Measurements from ENCODE around the gene LDLRAD4. TPM values are rescaled to one million over a fixed set of nuclear protein-coding genes. Genes with fewer than 3 reads are reported as not detected.

LDLRAD4 gene
- total RNA-seq, 1 experiment from 2014 or later = not detected

DNA sequence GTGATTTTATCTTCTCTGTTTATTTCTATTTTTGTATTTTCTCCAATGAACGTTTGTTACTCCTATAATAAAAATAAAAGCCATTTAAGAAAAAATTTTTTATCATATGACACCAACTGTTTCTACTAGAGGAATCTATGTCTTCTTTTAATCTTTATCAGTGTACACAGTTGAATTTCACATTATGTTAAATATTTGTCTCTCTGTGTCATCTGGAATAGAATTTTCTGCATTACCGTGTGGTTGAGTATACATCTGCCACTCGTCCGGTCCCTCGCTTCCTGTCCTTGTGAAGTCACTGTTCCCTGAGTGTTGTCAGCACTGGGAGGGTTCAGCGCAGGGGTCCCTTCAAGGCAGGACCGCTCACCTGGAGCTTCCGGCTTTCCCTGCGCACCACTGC lies 99.2 kb downstream of the LDLRAD4 start:
- H3K9me3 ChIP-seq (ENCODE audit: low read length) = no peaks in the 10 kb centered on the region
- H3K9me2 ChIP-seq (replicated peaks; ENCODE audit: low read length) = no peaks in the 10 kb centered on the region
- CTCF ChIA-PET = no interaction called here
- H3K36me3 ChIP-seq (ENCODE audit: low read depth, low read length) = no peaks in the 10 kb centered on the region
- no peak overlapping the region for H3K9ac ChIP-seq (ENCODE audit: low read length)
- ATAC-seq = no peak
- no peaks in the 10 kb centered on the region for H3K4me1 ChIP-seq (ENCODE audit: insufficient read depth, low read length)
- no peak overlapping the region for H3K27ac ChIP-seq (ENCODE audit: low read length)
- no TSS peak for BruUV-seq (replicated peaks)
- intact Hi-C loops (cut with micrococcal nuclease) = no loop called here
- H3F3A ChIP-seq (ENCODE audit: low read length, unreplicated experiment) = no peaks in the 10 kb centered on the region
- POLR2A ChIA-PET (ENCODE audit: unreplicated experiment) = no interaction called here
- no peaks in the 10 kb centered on the region for H3K79me2 ChIP-seq (ENCODE audit: low read length)
- no peaks in the 10 kb centered on the region for H4K20me1 ChIP-seq (ENCODE audit: low read length)
- peaks cover 71% of the 10 kb centered on the region for H3K27me3 ChIP-seq (ENCODE audit: low read length)
- no peak overlapping the region for H3K4me2 ChIP-seq (ENCODE audit: low read length)
- no peak for DNase-seq
- TF ChIP-seq CTCF (conservative IDR thresholded peaks at IDR 0.05; ENCODE audit: low read depth, low read length) = no peak
- no peak overlapping the region for H3K4me3 ChIP-seq (ENCODE audit: low read length)
- no peak overlapping the region for H2AFZ ChIP-seq (ENCODE audit: low read length)

- Histone ChIP-seq H3K4me2 (ENCODE audit: low read length) (no peak overlapping the region), H3K27ac (ENCODE audit: low read length) (no peak overlapping the region), H3K79me2 (ENCODE audit: low read length) (no peaks in the 10 kb centered on the region), H3F3A (ENCODE audit: low read length, unreplicated experiment) (no peaks in the 10 kb centered on the region), H3K4me1 (ENCODE audit: insufficient read depth, low read length) (no peaks in the 10 kb centered on the region), H2AFZ (ENCODE audit: low read length) (no peak overlapping the region), H3K4me3 (ENCODE audit: low read length) (no peak overlapping the region), H3K36me3 (ENCODE audit: low read depth, low read length) (no peaks in the 10 kb centered on the region), H3K9me2 (replicated peaks; ENCODE audit: low read length) (no peaks in the 10 kb centered on the region), H3K27me3 (ENCODE audit: low read length) (peaks cover 70% of the 10 kb centered on the region), H4K20me1 (ENCODE audit: low read length) (no peaks in the 10 kb centered on the region), H3K9ac (ENCODE audit: low read length) (no peak overlapping the region), H3K9me3 (ENCODE audit: low read length) (no peaks in the 10 kb centered on the region)
- intact Hi-C loops (cut with micrococcal nuclease) = no loop called here
- TF ChIP-seq CTCF (conservative IDR thresholded peaks at IDR 0.05; ENCODE audit: low read depth, low read length) (no peak), EZH2 (IDR thresholded peaks at IDR 0.05; ENCODE audit: low read length, unreplicated experiment) (no peak), EZH2phosphoT487 (IDR thresholded peaks at IDR 0.05; ENCODE audit: borderline replicate concordance, low read length) (no peak)
- BruUV-seq (replicated peaks) = no TSS peak
- DNase-seq (no peak), ATAC-seq (no peak)
- CTCF ChIA-PET = no interaction called here
- POLR2A ChIA-PET (ENCODE audit: unreplicated experiment) = no interaction called here
Measured at GRCh38 chr18:13318731-13319501, 100.4 kb downstream of the LDLRAD4 start.

DNA sequence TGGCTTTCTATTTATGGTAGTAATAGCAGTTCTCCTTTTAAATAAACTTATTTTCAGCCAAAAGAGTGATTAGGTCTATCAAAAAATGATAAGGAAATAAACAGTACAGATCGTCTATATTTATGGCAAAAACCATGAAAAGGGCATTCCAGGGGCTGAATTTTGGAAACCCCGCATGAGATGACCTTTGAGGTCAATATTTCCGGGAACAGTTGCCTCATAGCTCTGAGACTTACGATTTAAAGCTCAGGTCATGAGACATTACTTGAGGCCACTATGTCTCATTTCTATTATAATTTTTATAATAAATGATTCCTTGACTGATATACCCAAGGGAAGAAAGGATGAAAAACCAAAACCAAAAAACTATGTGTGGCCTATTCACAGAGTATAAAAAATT lies 101.1 kb downstream of the LDLRAD4 start:
- ChIA-PET CTCF (no interaction called here), POLR2A (ENCODE audit: unreplicated experiment) (no interaction called here)
- Histone ChIP-seq H3K9me3 (ENCODE audit: low read length) (no peaks in the 10 kb centered on the region), H3K9me2 (replicated peaks; ENCODE audit: low read length) (no peaks in the 10 kb centered on the region), H3K4me3 (ENCODE audit: low read length) (no peak overlapping the region), H2AFZ (ENCODE audit: low read length) (no peak overlapping the region), H4K20me1 (ENCODE audit: low read length) (no peaks in the 10 kb centered on the region), H3K27ac (ENCODE audit: low read length) (no peak overlapping the region), H3K27me3 (ENCODE audit: low read length) (peaks cover 68% of the 10 kb centered on the region), H3K4me1 (ENCODE audit: insufficient read depth, low read length) (no peaks in the 10 kb centered on the region), H3K4me2 (ENCODE audit: low read length) (no peak overlapping the region), H3K79me2 (ENCODE audit: low read length) (no peaks in the 10 kb centered on the region), H3K9ac (ENCODE audit: low read length) (no peak overlapping the region), H3K36me3 (ENCODE audit: low read depth, low read length) (no peaks in the 10 kb centered on the region), H3F3A (ENCODE audit: low read length, unreplicated experiment) (no peaks in the 10 kb centered on the region)
- no peak for ATAC-seq
- BruUV-seq (replicated peaks) = no TSS peak
- TF ChIP-seq EZH2 (IDR thresholded peaks at IDR 0.05; ENCODE audit: low read length, unreplicated experiment) = no peak
- no peak for TF ChIP-seq CTCF (conservative IDR thresholded peaks at IDR 0.05; ENCODE audit: low read depth, low read length)
- TF ChIP-seq EZH2phosphoT487 (IDR thresholded peaks at IDR 0.05; ENCODE audit: borderline replicate concordance, low read length) = no peak
- no peak for DNase-seq
- intact Hi-C loops (cut with micrococcal nuclease) = no loop called here
